ENCODE measurements around the gene CMA1.
"Not testable (repeated sequence)": the region's sequence is repeated elsewhere in the genome, so short reads cannot be mapped to it uniquely, and the experiment has no call there.

Gene CMA1

GRCh38 chr14:24508155-24508840, at the start of gene CMA1:
Gene CMA1, minus strand, starts transcription at chr14:24508265. Its CDS starts 30 bp downstream, at chr14:24508235.
- DNase-seq (ENCODE audit: low read depth in 3 of 3) = no peak

DNA sequence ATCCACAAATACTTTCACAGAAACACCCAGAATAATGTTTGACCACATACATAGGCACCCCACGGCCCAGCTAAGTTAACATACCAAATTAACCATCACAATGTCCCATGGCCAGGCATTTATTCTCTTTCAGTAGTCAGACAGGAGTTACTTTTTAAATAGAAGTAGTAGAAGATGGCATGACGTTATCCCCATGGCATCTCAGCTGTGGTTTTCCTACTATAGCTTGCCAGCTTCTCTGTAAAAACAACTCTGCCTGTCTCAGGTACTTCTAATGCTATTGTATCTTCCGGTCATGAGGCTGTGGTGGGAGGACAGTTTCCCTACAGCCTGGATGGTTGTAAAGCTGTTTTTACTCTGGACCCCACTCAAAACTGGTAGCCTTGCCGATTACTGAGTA, 48.7 kb upstream of the CMA1 start:
- DNase-seq (ENCODE audit: low read depth in 3 of 3) = no peak

GRCh38 chr14:24549064-24549463, 41.0 kb upstream of the CMA1 start:
- not testable (repeated sequence) for DNase-seq (ENCODE audit: low read depth in 3 of 3)

DNA sequence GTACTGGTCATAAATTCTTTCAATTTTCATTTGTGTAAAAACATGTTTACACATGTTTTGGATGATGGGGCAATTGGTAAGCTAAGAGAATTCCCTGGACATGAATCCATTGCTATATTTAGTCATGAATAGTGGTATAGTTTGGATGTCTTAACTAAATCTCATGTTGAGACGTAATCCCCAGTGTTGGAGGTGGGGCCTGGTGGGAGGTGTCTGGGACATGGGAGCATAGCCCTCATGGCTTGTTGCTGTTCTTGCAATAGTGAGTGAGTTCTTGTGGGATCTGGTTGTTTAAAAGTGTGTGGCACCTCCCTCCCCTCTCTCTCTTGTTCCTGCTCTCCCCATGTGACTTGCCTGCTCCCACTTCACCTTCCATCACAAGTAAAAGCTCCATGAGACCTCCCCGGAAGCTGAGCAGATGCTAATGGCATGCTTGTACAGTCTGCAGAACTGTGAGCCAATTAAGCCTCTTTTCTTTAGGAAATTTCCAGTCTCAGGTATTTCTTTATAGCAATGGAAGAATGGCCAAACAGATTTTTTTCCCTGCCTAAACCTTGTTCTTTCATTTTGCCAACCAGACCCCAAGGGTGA, 34.4 kb upstream of the CMA1 start:
- no peak for DNase-seq (ENCODE audit: low read depth in 3 of 3)

DNA sequence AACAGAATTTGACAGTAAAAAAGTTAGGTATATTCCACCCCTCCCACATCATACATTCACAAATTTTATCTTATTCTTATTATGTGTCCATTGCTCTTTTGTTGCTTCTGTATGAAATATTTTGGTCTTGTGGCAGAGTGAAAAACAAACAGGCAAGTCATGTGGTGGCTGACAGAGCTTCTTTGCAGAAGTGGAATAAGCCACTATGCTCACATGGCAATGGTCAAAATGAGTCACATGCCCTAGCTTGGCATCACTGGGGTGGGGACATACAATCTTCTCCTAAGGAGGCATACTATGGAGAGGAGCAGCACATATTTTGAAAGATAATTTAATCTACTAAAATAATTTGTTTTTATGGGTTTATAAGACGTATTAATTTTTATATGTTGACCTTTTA, 27.7 kb upstream of the CMA1 start:
- DNase-seq (ENCODE audit: low read depth in 3 of 3) = no peak

DNA sequence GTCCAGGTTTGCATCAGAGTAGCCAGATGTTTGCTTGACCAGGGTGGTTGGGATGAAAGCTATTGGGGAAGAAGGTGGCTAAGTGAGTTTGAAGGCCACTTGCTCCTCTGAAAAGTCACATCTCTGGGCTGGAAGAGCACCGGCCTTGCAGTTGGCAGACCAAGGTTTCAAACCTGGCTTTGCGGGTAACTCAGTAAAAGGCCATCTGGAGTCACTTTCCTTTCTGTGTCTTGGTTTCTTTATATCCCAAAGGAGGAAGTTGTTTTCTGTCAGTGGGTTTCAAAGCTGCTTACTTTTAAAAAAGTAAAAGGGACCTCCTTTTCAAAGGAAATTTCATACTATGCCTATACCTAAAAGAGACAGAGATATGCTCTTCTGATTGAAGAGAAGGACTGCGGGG, 26.2 kb upstream of the CMA1 start:
- no peak for DNase-seq (ENCODE audit: low read depth in 3 of 3)

DNA sequence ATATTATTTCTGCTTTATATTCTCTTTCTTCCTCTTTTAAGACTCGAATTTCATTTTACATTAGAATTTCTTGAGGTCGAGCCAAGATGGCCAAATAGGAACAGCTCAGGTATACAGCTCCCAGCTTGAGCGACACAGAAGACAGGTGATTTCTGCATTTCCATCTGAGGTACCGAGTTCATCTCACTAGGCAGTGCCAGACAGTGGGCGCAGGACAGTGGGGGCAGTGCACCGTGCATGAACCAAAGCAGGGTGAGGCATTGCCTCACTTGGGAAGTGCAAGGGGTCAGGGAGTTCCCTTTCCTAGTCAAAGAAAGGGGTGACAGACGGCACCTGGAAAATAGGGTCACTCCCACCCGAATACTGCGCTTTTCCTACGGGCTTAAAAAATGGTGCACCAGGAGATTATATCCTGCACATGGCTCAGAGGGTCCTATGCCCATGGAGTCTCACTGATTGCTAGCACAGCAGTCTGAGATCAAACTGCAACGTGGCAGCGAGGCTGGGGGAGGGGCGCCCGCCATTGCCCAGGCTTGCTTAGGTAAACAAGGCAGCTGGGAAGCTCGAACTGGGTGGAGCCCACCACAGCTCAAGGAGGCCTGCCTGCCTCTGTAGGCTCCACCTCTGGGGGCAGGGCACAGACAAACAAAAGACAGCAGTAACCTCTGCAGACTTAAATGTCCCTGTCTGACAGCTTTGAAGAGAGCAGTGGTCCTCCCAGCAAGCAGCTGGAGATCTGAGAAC, 18.0 kb upstream of the CMA1 start:
- DNase-seq (ENCODE audit: low read depth in 3 of 3) = not testable (repeated sequence)

DNA sequence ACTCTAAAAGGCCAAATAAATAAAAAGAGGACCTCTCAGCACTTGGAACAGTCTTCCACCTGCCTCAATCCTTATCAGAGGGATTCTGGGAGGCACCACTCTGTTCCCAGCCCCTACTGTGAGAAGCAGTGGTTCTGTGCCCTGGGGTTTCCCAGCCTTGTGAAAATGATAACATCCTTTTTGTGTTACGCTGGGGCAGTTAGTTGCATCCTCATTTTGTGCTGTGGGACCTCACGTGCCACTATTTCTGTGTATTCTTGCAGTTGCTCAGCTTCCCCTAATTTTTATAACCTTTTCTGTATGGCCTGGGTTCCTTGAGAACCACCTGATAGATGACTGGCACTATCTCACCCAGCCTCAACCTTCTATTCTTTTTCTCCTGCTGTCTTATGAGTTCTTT, 10.8 kb upstream of the CMA1 start:
- DNase-seq (ENCODE audit: low read depth in 3 of 3) = no peak

- no peak for DNase-seq (ENCODE audit: low read depth in 3 of 3)
Measured at GRCh38 chr14:24514209-24514608, 6.1 kb upstream of the CMA1 start.

GRCh38 chr14:24513009-24513408, 4.9 kb upstream of the CMA1 start:
- DNase-seq (ENCODE audit: low read depth in 3 of 3) = no peak

- DNase-seq (ENCODE audit: low read depth in 3 of 3) = no peak
Measured at GRCh38 chr14:24506443-24506842, 1.6 kb downstream of the CMA1 start.

GRCh38 chr14:24504425-24504950, 3.6 kb downstream of the CMA1 start:
- no peak for DNase-seq (ENCODE audit: low read depth in 3 of 3)

DNA sequence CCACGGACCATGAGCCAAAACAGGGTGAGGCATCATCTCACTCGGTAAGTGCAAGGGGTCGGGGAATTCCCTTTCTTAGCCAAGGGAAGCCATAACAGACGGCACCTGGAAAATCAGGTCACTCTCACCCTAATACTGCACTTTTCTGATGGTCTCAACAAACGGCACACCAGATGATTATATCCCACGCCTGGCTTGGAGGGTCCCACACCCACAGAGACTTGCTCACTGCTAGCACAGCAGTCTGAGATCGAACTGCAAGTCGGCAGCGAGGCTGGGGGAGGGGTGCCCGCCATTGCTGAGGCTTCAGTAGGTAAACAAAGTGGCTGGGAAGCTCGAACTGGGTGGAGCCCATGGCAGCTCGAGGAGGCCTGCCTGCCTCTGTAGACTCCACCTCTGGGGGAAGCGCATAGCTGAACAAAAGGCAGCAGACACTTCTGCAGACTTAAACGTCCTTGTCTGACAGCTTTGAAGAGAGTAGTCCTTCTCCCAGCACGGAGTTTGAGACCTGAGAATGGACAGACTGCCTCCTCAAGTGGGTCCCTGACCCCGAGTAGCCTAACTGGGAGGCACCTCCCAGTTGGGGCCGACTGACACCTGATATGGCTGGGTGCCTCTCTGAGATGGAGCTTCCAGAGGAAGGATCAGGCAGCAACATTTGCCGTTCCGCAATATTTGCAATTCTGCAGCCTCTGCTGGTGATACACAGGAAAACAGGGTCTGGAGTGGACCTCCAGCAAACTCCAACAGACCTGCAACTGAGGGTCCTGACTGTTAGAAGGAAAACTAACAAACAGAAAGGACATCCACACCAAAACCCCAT, 16.3 kb downstream of the CMA1 start:
- DNase-seq (ENCODE audit: low read depth in 3 of 3) = not testable (repeated sequence)

- no peak for DNase-seq (ENCODE audit: low read depth in 3 of 3)
Measured at GRCh38 chr14:24483604-24484252, 24.3 kb downstream of the CMA1 start.

DNA sequence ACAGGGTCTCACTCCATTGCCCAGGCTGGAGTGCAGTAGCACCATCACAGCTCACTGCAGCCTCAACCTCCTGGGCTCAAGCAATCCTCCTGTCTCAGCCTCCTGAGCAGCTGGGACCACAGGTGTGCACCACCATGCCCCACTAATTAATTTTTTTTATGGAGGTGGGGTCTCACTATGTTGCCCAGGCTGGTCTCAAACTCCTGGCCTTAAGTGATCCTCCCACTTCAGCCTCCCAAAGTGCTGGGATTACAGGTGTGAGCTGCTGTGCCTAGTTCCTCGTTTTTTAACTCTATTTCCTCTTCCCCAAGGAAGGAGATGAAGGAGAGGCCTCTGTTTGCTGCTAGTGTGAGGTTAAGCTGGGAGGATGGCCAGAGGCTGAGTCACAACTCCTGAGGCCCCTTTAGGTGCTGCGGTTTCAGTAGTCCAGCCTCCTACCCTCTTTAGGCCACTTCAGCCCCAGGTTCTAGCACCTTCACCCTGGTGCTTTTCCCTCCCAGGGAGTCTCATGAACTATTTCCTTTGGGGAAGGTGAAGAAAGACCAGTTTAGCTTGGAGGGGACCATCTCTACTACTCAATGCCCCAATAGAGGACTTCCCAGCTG, 25.3 kb downstream of the CMA1 start:
- not testable (repeated sequence) for DNase-seq (ENCODE audit: low read depth in 3 of 3)

GRCh38 chr14:24481622-24482324, 26.3 kb downstream of the CMA1 start:
- peak; percentile 12 to 52 (median 17) for DNase-seq (ENCODE audit: low read depth in 3 of 3)

GRCh38 chr14:24479999-24480398, 28.1 kb downstream of the CMA1 start:
- not testable (repeated sequence) for DNase-seq (ENCODE audit: low read depth in 3 of 3)

GRCh38 chr14:24475261-24475660, 32.8 kb downstream of the CMA1 start:
- DNase-seq (ENCODE audit: low read depth in 3 of 3) = no peak

- DNase-seq (ENCODE audit: low read depth in 3 of 3) = no peak
Measured at GRCh38 chr14:24473211-24473610, 34.9 kb downstream of the CMA1 start.

DNA sequence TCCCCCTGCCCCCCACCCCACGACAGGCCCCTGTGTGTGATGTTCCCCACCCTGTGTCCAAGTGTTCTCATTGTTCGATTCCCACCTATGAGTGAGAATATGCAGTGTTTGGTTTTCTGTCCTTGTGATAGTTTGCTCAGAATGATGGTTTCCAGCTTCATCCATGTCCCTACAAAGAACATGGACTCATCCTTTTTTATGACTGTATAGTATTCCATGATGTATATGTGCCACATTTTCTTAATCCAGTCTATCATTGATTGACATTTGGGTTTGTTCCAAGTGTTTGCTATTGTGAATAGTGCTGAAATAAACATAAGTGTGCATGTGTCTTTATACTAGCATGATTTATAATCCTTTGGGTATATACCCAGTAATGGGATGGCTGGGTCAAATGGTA, 37.6 kb downstream of the CMA1 start:
- not testable (repeated sequence) for DNase-seq (ENCODE audit: low read depth in 3 of 3)
